Caki2 (cell line): ENCODE data around the gene PINLYP. TPM values are rescaled to one million over a fixed set of nuclear protein-coding genes. Genes with fewer than 3 reads are reported as not detected.
"Not testable (repeated sequence)": the region's sequence is repeated elsewhere in the genome, so short reads cannot be mapped to it uniquely, and the experiment has no call there.

ENCODE experiments used
- DNase-seq: peaks from one replicate; pipeline ENCODE4 v3.0.0-alpha.2; 2015; ENCODE audit warnings: low read depth
- in situ Hi-C: cut with HindIII; loops from 2 replicates; pipeline ENCODE4 v1.10.0; 2016; ENCODE audit warnings: low sequenced_read_pairs, low pct_unique_long_range_greater_than_20kb, mixed read lengths
- total RNA-seq: library from RNA; depleted of rRNA; stranded (reverse); fragments of >200 nt; shearing (Covaris generic); gene quantifications from 2 replicates; pipeline ENCODE4 v1.2.3, GENCODE V29; 2014; ENCODE audit warnings: low replicate concordance

PINLYP gene
- total RNA-seq, 1 experiment from 2014 or later = 1.7 TPM

- in situ Hi-C loops = no loop called here
- DNase-seq = no peak
These were observed 20.0 kb downstream of the PINLYP start for GRCh38 chr19:43595605-43595998.

- peak; percentile 100 for DNase-seq
- in situ Hi-C loops = no loop called here
These were observed 20.6 kb downstream of the PINLYP start, which contains the start of the genes IRGQ and ZNF576 for GRCh38 chr19:43595999-43596841. Gene IRGQ (minus strand): TSS chr19:43596134. CDS start chr19:43595338, 796 bp downstream. Gene ZNF576 (plus strand): TSS chr19:43596595. CDS start chr19:43597109, 514 bp downstream.

- DNase-seq = no peak
- in situ Hi-C loops = no loop called here
These were observed 21.4 kb downstream of the PINLYP start for GRCh38 chr19:43596842-43597461.

- no peak for DNase-seq
- in situ Hi-C loops = no loop called here
These were observed 22.3 kb downstream of the PINLYP start for GRCh38 chr19:43597876-43598275.

GRCh38 chr19:43598445-43599240 lies 23.0 kb downstream of the PINLYP start:
- in situ Hi-C loops = no loop called here

GRCh38 chr19:43599635-43600295 lies 24.2 kb downstream of the PINLYP start:
- no peak for DNase-seq
- in situ Hi-C loops = no loop called here

More at GRCh38 chr19:43598445-43599240, 23.0 kb downstream of the PINLYP start:
- DNase-seq = no peak

- in situ Hi-C loops, DNase-seq: not testable (repeated sequence)
These were observed 24.7 kb downstream of the PINLYP start for GRCh38 chr19:43600326-43600725.

- no peak for DNase-seq
- in situ Hi-C loops = no loop called here
These were observed 30.4 kb downstream of the PINLYP start for GRCh38 chr19:43605875-43606568.

- no peak for DNase-seq
These were observed 31.1 kb downstream of the PINLYP start for GRCh38 chr19:43606569-43607229.

GRCh38 chr19:43607238-43608205 lies 31.9 kb downstream of the PINLYP start:
- no peak for DNase-seq
- in situ Hi-C loops = no loop called here

More at GRCh38 chr19:43606569-43607229, 31.1 kb downstream of the PINLYP start:
- in situ Hi-C loops = no loop called here

GRCh38 chr19:43609872-43610271 lies 34.3 kb downstream of the PINLYP start:
- DNase-seq = no peak
- in situ Hi-C loops = no loop called here

- in situ Hi-C loops = no loop called here
- DNase-seq = no peak
These were observed 34.9 kb downstream of the PINLYP start for GRCh38 chr19:43610493-43610892.

GRCh38 chr19:43611788-43612187 lies 36.2 kb downstream of the PINLYP start, which contains the start of gene SRRM5:
Gene SRRM5 (plus strand): TSS chr19:43612088. CDS start chr19:43612122, 34 bp downstream.
- in situ Hi-C loops = no loop called here
- no peak for DNase-seq

GRCh38 chr19:43612374-43612773 lies 36.8 kb downstream of the PINLYP start:
- DNase-seq = no peak
- in situ Hi-C loops = no loop called here

- DNase-seq = no peak
- in situ Hi-C loops = no loop called here
These were observed 40.7 kb downstream of the PINLYP start for GRCh38 chr19:43616306-43616705.

GRCh38 chr19:43616954-43617353 lies 41.4 kb downstream of the PINLYP start:
- DNase-seq = no peak
- in situ Hi-C loops = no loop called here
